ENCODE data around the gene PDE1A.
"Not testable (repeated sequence)": the region's sequence is repeated elsewhere in the genome, so short reads cannot be mapped to it uniquely, and the experiment has no call there.

Gene PDE1A

GRCh38 chr2:182404975-182405561 is 21.8 kb downstream of the PDE1A start:
- FAIRE-seq = no peak

GRCh38 chr2:182404092-182404491 is 22.7 kb downstream of the PDE1A start:
- no peak for FAIRE-seq

GRCh38 chr2:182393270-182393760 is 33.5 kb downstream of the PDE1A start:
- FAIRE-seq = no peak

- no peak for FAIRE-seq
These were observed 35.4 kb downstream of the PDE1A start for GRCh38 chr2:182391443-182391842.

- FAIRE-seq = not testable (repeated sequence)
These were observed 40.5 kb downstream of the PDE1A start for GRCh38 chr2:182386267-182386880.

- FAIRE-seq = no peak
These were observed 42.0 kb downstream of the PDE1A start for GRCh38 chr2:182384860-182385259.

GRCh38 chr2:182381225-182381624 is 45.6 kb downstream of the PDE1A start:
- no peak for FAIRE-seq

GRCh38 chr2:182379241-182379640 is 47.6 kb downstream of the PDE1A start:
- FAIRE-seq = no peak

GRCh38 chr2:182378759-182379158 is 48.1 kb downstream of the PDE1A start:
- no peak for FAIRE-seq

GRCh38 chr2:182377467-182377866 is 49.4 kb downstream of the PDE1A start:
- FAIRE-seq = no peak

- no peak for FAIRE-seq
These were observed 51.0 kb downstream of the PDE1A start for GRCh38 chr2:182375862-182376261.

GRCh38 chr2:182372661-182373060 is 54.2 kb downstream of the PDE1A start:
- no peak for FAIRE-seq

- FAIRE-seq = no peak
These were observed 57.8 kb downstream of the PDE1A start for GRCh38 chr2:182368996-182369395.

- FAIRE-seq = no peak
These were observed 58.4 kb downstream of the PDE1A start for GRCh38 chr2:182368446-182368845.

GRCh38 chr2:182367401-182367800 is 59.4 kb downstream of the PDE1A start:
- FAIRE-seq = no peak

- FAIRE-seq = no peak
These were observed 60.2 kb downstream of the PDE1A start for GRCh38 chr2:182366628-182367027.

GRCh38 chr2:182365855-182366254 is 61.0 kb downstream of the PDE1A start:
- FAIRE-seq = no peak

GRCh38 chr2:182361477-182361876 is 65.4 kb downstream of the PDE1A start:
- no peak for FAIRE-seq

- FAIRE-seq = no peak
These were observed 66.1 kb downstream of the PDE1A start for GRCh38 chr2:182360663-182361260.

- FAIRE-seq = no peak
These were observed 66.7 kb downstream of the PDE1A start for GRCh38 chr2:182359990-182360662.

- FAIRE-seq = no peak
These were observed 67.5 kb downstream of the PDE1A start for GRCh38 chr2:182359027-182359989.

- no peak for FAIRE-seq
These were observed 68.2 kb downstream of the PDE1A start for GRCh38 chr2:182358601-182359000.

GRCh38 chr2:182355815-182356214 is 71.0 kb downstream of the PDE1A start:
- FAIRE-seq = no peak

Measured in TTC549 (cell line).